Activated CD8-positive, alpha-beta T cell treated with anti-CD3 and anti-CD28 coated beads for 36 hours (primary cell): ENCODE data around the gene DNAH12. TPM values are rescaled to one million over a fixed set of nuclear protein-coding genes. Genes with fewer than 3 reads are reported as not detected.

Experiments
- ATAC-seq: fragments of 200-7000 bp; cut with Tn5 transposase; one replicate; pipeline ENCODE4 v1.10.0; 2021; ENCODE audit warnings: mild to moderate bottlenecking, moderate library complexity
- CTCF ChIA-PET: fragments of 350-600 bp; sonication (Branson Sonifier 250); formaldehyde crosslinking; loops from one replicate; lab custom pipeline; 2021; ENCODE audit warnings: antibody characterized with exemption; lab: Charles Lee
- POLR2A ChIA-PET: fragments of 350-600 bp; sonication (Branson Sonifier 250); formaldehyde crosslinking; loops from one replicate; lab custom pipeline; 2021; ENCODE audit warnings: antibody characterized with exemption; lab: Charles Lee
- DNase-seq: peaks from one replicate; pipeline ENCODE4 v3.0.0-alpha.2; 2020
- H3K27ac Mint-ChIP-seq: one replicate; pipeline ENCODE4 v1.8.0; 2021; ENCODE audit warnings: mild to moderate bottlenecking, mixed read lengths
- H3K27me3 Mint-ChIP-seq: one replicate; pipeline ENCODE4 v1.8.0; 2021; ENCODE audit warnings: mixed read lengths
- H3K36me3 Mint-ChIP-seq: one replicate; pipeline ENCODE4 v1.8.0; 2021; ENCODE audit warnings: low read depth, mixed read lengths
- H3K4me1 Mint-ChIP-seq: one replicate; pipeline ENCODE4 v1.8.0; 2021; ENCODE audit warnings: low read depth, mixed read lengths
- H3K4me3 Mint-ChIP-seq: one replicate; pipeline ENCODE4 v1.8.0; 2021; ENCODE audit warnings: mild to moderate bottlenecking, moderate library complexity, mixed read lengths
- H3K9me3 Mint-ChIP-seq: one replicate; pipeline ENCODE4 v1.8.0; 2021; ENCODE audit warnings: mixed read lengths
- CTCF ChIP-seq: fragments of 200-600 bp; IDR thresholded peaks from one replicate; pipeline ENCODE4 v1.8.0; 2022; ENCODE audit warnings: antibody characterized with exemption, mild to moderate bottlenecking
- intact Hi-C: fragments of 100-400 bp; cut with micrococcal nuclease; formaldehyde crosslinking; loops from one replicate; pipeline ENCODE4 v1.10.0; 2022
- total RNA-seq, 2 experiments: library from RNA; stranded (reverse); gene quantifications; one replicate each; pipeline ENCODE4 v1.2.3, GENCODE V29; 2021

DNAH12 gene
- total RNA-seq, 2 experiments from 2014 or later, result 0.07 TPM; not detected in 1

DNA sequence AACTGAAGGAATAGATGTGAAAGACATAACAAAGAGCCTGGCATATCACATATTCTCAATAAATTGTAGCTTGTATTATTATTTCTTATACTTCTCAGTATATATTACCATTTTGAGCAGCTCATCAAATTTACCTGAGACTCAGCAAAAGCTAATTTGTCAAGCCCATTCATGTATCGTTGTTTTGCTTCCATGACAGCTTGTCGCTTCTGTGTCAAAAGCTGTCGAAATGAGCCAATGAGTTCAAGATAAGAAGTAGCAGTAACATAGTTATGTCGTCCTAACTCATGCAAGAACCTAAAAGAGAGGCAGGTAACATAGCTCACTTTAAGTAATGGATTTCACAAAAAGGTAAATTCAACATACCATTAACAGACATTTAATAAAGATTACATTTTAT lies 157.8 kb downstream of the DNAH12 start:
- CTCF ChIA-PET, result interaction anchor here (1.6 to 3.0 kb wide), 2 partner anchors 10 to 11 kb away, joined by 5 to 16 read pairs; no protein-coding TSS in a partner anchor
- Mint-ChIP-seq H3K9me3 (no peaks in the 10 kb centered on the region), H3K4me1 (no peaks in the 10 kb centered on the region), H3K4me3 (no peak overlapping the region), H3K36me3 (no peaks in the 10 kb centered on the region), H3K27me3 (no peaks in the 10 kb centered on the region), H3K27ac (no peak overlapping the region)
- POLR2A ChIA-PET, result no interaction called here
- DNase-seq, result no peak
- ATAC-seq, result no peak
- no peak for TF ChIP-seq CTCF
- intact Hi-C loops, result no loop called here

GRCh38 chr3:57385498-57385897 lies 158.6 kb downstream of the DNAH12 start:
- DNase-seq, result no peak
- intact Hi-C loops, result no loop called here
- H3K9me3 Mint-ChIP-seq, result no peaks in the 10 kb centered on the region

DNA sequence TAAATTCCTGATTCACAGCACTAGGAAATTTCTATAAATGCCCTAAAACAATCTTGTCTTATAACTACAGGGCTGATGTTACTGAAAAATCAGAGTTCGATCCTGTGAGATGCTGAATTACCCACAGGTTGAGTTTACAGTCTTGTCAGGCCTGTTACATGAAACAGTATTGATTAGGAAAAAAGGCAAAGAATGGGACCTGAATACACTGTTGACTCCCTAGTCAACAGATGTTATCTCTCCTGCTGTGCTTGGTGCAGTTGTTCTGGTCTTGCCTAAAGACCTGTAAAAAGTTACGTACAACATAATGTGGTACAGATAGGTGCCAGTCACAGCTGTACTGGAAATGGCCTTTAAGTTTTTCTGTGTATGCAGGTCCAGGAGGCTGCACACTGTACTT lies 160.3 kb downstream of the DNAH12 start:
- H3K9me3 Mint-ChIP-seq, result no peaks in the 10 kb centered on the region
- H3K27me3 Mint-ChIP-seq, result peaks cover 2% of the 10 kb centered on the region
- intact Hi-C loops, result no loop called here
- no peak for TF ChIP-seq CTCF
- ATAC-seq (no peak), DNase-seq (no peak)
- CTCF ChIA-PET, result interaction anchor here (2.3 kb wide), 1 partner anchor 14 kb away, joined by 13 read pairs; no protein-coding TSS in a partner anchor
- H3K27ac Mint-ChIP-seq, result no peak overlapping the region
- H3K4me1 Mint-ChIP-seq, result no peaks in the 10 kb centered on the region
- H3K36me3 Mint-ChIP-seq, result no peaks in the 10 kb centered on the region
- no peak overlapping the region for H3K4me3 Mint-ChIP-seq
- POLR2A ChIA-PET, result interaction anchor here (0.6 kb wide), 1 partner anchor 297 kb away, joined by 3 read pairs; no protein-coding TSS in a partner anchor

More at GRCh38 chr3:57385498-57385897, 158.6 kb downstream of the DNAH12 start:
- H3K36me3 Mint-ChIP-seq, result no peaks in the 10 kb centered on the region
- H3K27me3 Mint-ChIP-seq, result no peaks in the 10 kb centered on the region
- ATAC-seq, result no peak
- POLR2A ChIA-PET, result no interaction called here
- no peak overlapping the region for H3K4me3 Mint-ChIP-seq
- TF ChIP-seq CTCF, result no peak
- no peaks in the 10 kb centered on the region for H3K4me1 Mint-ChIP-seq
- H3K27ac Mint-ChIP-seq, result no peak overlapping the region
- CTCF ChIA-PET, result interaction anchor here (2.3 to 3.0 kb wide), 2 partner anchors 12 kb away, joined by 13 to 16 read pairs; no protein-coding TSS in a partner anchor

DNA sequence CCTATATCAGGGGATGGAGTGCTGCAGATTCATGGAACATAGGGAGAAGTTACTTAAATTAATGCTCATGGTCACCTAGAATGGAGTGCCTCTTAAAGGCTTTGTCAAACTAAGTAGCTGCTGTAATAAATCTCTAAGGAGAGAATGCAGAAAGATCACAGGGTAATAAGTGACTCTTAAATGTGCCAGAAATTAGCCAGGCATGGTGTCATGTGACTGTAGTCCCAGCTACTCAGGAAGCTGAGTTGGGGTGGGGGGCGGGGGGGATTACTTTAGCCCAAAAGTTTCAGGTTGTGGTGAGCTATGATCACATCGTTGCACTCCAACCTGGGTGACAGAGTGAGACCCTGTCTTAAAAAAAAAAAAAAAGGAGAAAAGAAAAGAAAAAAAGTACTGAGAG lies 160.7 kb downstream of the DNAH12 start:
- intact Hi-C loops, result no loop called here
- H3K27ac Mint-ChIP-seq, result no peak overlapping the region
- CTCF ChIA-PET, result interaction anchor here (2.3 kb wide), 1 partner anchor 14 kb away, joined by 13 read pairs; no protein-coding TSS in a partner anchor
- DNase-seq (no peak), ATAC-seq (no peak)
- no peak for TF ChIP-seq CTCF
- peaks cover 4% of the 10 kb centered on the region for H3K27me3 Mint-ChIP-seq
- POLR2A ChIA-PET, result no interaction called here
- H3K36me3 Mint-ChIP-seq, result no peaks in the 10 kb centered on the region
- no peaks in the 10 kb centered on the region for H3K4me1 Mint-ChIP-seq
- no peak overlapping the region for H3K4me3 Mint-ChIP-seq
- H3K9me3 Mint-ChIP-seq, result no peaks in the 10 kb centered on the region

DNA sequence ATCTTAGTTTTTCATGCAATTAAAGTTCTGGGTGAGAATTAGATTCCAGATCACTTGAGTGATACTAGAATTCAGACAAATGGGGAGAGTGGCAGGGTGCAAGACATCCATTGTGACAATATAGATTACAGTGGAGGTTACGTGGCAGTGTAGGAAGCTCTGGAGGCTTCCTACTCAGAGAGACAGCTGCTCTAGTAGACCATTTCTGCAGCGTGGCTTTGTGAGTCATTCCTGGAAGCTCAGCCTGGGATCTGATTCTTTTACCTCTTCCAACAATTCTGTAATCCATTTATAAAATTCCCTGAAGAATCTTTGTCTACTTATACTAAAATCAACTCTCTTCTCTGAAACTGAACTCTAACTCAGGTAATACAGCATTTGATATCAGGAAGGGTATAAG lies 161.2 kb downstream of the DNAH12 start:
- Mint-ChIP-seq H3K27ac (no peak overlapping the region), H3K4me3 (no peak overlapping the region), H3K36me3 (no peaks in the 10 kb centered on the region), H3K9me3 (no peaks in the 10 kb centered on the region), H3K27me3 (peaks cover 4% of the 10 kb centered on the region), H3K4me1 (no peaks in the 10 kb centered on the region)
- DNase-seq (no peak), ATAC-seq (no peak)
- ChIA-PET POLR2A (no interaction called here), CTCF (interaction anchor here (0.7 to 2.3 kb wide), 2 partner anchors 15 kb away, joined by 3 to 13 read pairs; no protein-coding TSS in a partner anchor)
- intact Hi-C loops, result no loop called here
- TF ChIP-seq CTCF, result no peak
